Testis (tissue), 2 donors: ENCODE data around the gene MMADHC.

ENCODE experiments used
- CTCF ChIP-seq, 3 experiments: fragments of 450-650 bp in 2 of 3; fragments of 200-600 bp in 1 of 3; sonication (generic) in 1 of 3; IDR thresholded peaks; one replicate each; pipeline ENCODE4 v1.5.1; 2016 to 2019; ENCODE audit warnings: antibody characterized with exemption in 3 of 3, mild to moderate bottlenecking in 2 of 3, moderate library complexity in 1 of 3
- POLR2A ChIP-seq: fragments of 450-650 bp; IDR thresholded peaks from one replicate; pipeline ENCODE4 v1.6.1; 2017; ENCODE audit warnings: antibody characterized with exemption, mild to moderate bottlenecking, moderate library complexity

GRCh38 chr2:149603248-149603647 lies 15.7 kb upstream of the MMADHC start:
- TF ChIP-seq CTCF (IDR thresholded peaks at IDR 0.05) (no peak), POLR2A (no peak)
